ENCODE measurements around the gene BCAT1. TPM values are rescaled to one million over a fixed set of nuclear protein-coding genes. Genes with fewer than 3 reads are reported as not detected.
A peak's percentile ranks its signal among the peaks of the same experiment; 100 is the strongest.

The BCAT1 gene
- total RNA-seq, 2 experiments from 2014 or later = 53.3 to 55.6 TPM

- peaks cover 6% of the 10 kb centered on the region for H3K4me1 Mint-ChIP-seq (ENCODE audit: low read depth)
- peaks cover 6% of the 10 kb centered on the region for H3K36me3 Mint-ChIP-seq (ENCODE audit: low read depth)
- TF ChIP-seq CTCF (IDR thresholded peaks at IDR 0.05) = no peak
- ATAC-seq = no peak
- POLR2A ChIA-PET = no interaction called here
- no peak for DNase-seq
- H3K4me3 Mint-ChIP-seq = no peak overlapping the region
- CTCF ChIA-PET = no interaction called here
- H3K27me3 Mint-ChIP-seq = peaks cover 14% of the 10 kb centered on the region
- no peak overlapping the region for H3K27ac Mint-ChIP-seq
- intact Hi-C loops (cut with micrococcal nuclease) = no loop called here
- no peaks in the 10 kb centered on the region for H3K9me3 Mint-ChIP-seq
These were observed 102.2 kb downstream of the BCAT1 start for GRCh38 chr12:24846689-24847088.

GRCh38 chr12:24845615-24846014 is 103.3 kb downstream of the BCAT1 start:
- Mint-ChIP-seq H3K27me3 (peaks cover 12% of the 10 kb centered on the region), H3K27ac (no peak overlapping the region), H3K9me3 (no peaks in the 10 kb centered on the region), H3K36me3 (ENCODE audit: low read depth) (peaks cover 12% of the 10 kb centered on the region), H3K4me3 (no peak overlapping the region), H3K4me1 (ENCODE audit: low read depth) (peaks cover 8% of the 10 kb centered on the region)
- no peak for DNase-seq
- no peak for TF ChIP-seq CTCF (IDR thresholded peaks at IDR 0.05)
- intact Hi-C loops (cut with micrococcal nuclease) = no loop called here
- no peak for ATAC-seq
- POLR2A ChIA-PET = interaction anchor here (0.6 to 1.0 kb wide), 3 partner anchors 8 to 1631 kb away, joined by 3 to 4 read pairs (median 3); no protein-coding TSS in a partner anchor
- CTCF ChIA-PET = interaction anchor here (0.9 kb wide), 1 partner anchor 55 kb away, joined by 3 read pairs; no protein-coding TSS in a partner anchor

- Mint-ChIP-seq H3K36me3 (ENCODE audit: low read depth) (peaks cover 22% of the 10 kb centered on the region), H3K27ac (peak overlapping the region; percentile 84), H3K4me3 (peak overlapping the region; percentile 48), H3K4me1 (ENCODE audit: low read depth) (peaks cover 35% of the 10 kb centered on the region), H3K27me3 (peaks cover 6% of the 10 kb centered on the region), H3K9me3 (no peaks in the 10 kb centered on the region)
- intact Hi-C loops (cut with micrococcal nuclease) = no loop called here
- TF ChIP-seq CTCF (IDR thresholded peaks at IDR 0.05) = peak; percentile 6
- peak; percentile 2 for ATAC-seq
- ChIA-PET CTCF (interaction anchor here (1.1 to 4.7 kb wide), 4 partner anchors 12 to 151 kb away, joined by 4 to 32 read pairs (median 4); no protein-coding TSS in a partner anchor), POLR2A (interaction anchor here (0.6 to 2.0 kb wide), 8 partner anchors 13 to 214 kb away, joined by 3 to 12 read pairs (median 3); no protein-coding TSS in a partner anchor)
- peak; percentile 17 for DNase-seq
These were observed 108.7 kb downstream of the BCAT1 start for GRCh38 chr12:24840046-24840800.

- ATAC-seq (peak; percentile 92), DNase-seq (peak; percentile 88)
- H3K9me3 Mint-ChIP-seq = no peaks in the 10 kb centered on the region
- no peak for TF ChIP-seq CTCF (IDR thresholded peaks at IDR 0.05)
- peak overlapping the region; percentile 84 for H3K27ac Mint-ChIP-seq
- peak overlapping the region; percentile 28 for H3K4me3 Mint-ChIP-seq
- H3K27me3 Mint-ChIP-seq = peaks cover 6% of the 10 kb centered on the region
- ChIA-PET CTCF (interaction anchor here (0.8 to 4.7 kb wide), 7 partner anchors 13 to 402 kb away, joined by 3 to 32 read pairs (median 4); no protein-coding TSS in a partner anchor), POLR2A (interaction anchor here (0.6 to 2.0 kb wide), 10 partner anchors 14 to 774 kb away, joined by 3 to 12 read pairs (median 3); no protein-coding TSS in a partner anchor)
- H3K36me3 Mint-ChIP-seq (ENCODE audit: low read depth) = peaks cover 22% of the 10 kb centered on the region
- intact Hi-C loops (cut with micrococcal nuclease) = loop anchor here (1.0 to 5.0 kb wide), 6 partner anchors 37 to 1632 kb away; partner anchors contain the start of gene BCAT1
- H3K4me1 Mint-ChIP-seq (ENCODE audit: low read depth) = peaks cover 35% of the 10 kb centered on the region
These were observed 109.6 kb downstream of the BCAT1 start for GRCh38 chr12:24839268-24839791.
